Tibial artery (tissue), 4 donors: ENCODE measurements around the gene CDC42SE1.

Source experiments
- DNase-seq, 2 donors: peaks; one replicate each; pipeline ENCODE4 v3.0.0-alpha.2; 2019
- H3K27ac ChIP-seq, 2 donors: fragments of 200-600 bp; sonication (generic) in 1 of 2; 1 replicate in 1 of 2; 2 replicates in 1 of 2; pipeline ENCODE4 v1.5.1; 2018 to 2019; ENCODE audit warnings: mild to moderate bottlenecking in 1 of 2
- H3K27me3 ChIP-seq, 2 donors: fragments of 200-600 bp; sonication (generic) in 1 of 2; one replicate each; pipeline versions ENCODE4 v1.5.1 to v1.6.0; 2016 to 2019
- H3K36me3 ChIP-seq, 3 donors: fragments of 200-600 bp; sonication (generic) in 2 of 3; one replicate each; pipeline ENCODE4 v1.5.1; 2016 to 2019; ENCODE audit warnings: mild to moderate bottlenecking in 2 of 3
- H3K4me1 ChIP-seq, 4 donors: fragments of 200-600 bp; sonication (generic) in 2 of 4; 1 replicate in 3 of 4; 2 replicates in 1 of 4; pipeline ENCODE4 v1.5.1; 2016 to 2019
- H3K4me3 ChIP-seq, 2 donors: fragments of 200-600 bp; sonication (generic) in 1 of 2; 1 replicate in 1 of 2; 2 replicates in 1 of 2; pipeline ENCODE4 v1.5.1; 2018 to 2019; ENCODE audit warnings: mild to moderate bottlenecking in 2 of 2
- H3K9me3 ChIP-seq, 3 donors: fragments of 200-600 bp; sonication (generic) in 1 of 3; one replicate each; pipeline ENCODE4 v1.5.1; 2016 to 2019
- intact Hi-C: fragments of 100-400 bp; cut with DNase I; formaldehyde crosslinking; loops from one replicate; pipeline ENCODE4 v1.15.0; 2023; ENCODE audit warnings: low total_unique reads
- TF ChIP-seq, protein P1 (sequence below), 2 experiments: fragments of 200-600 bp in 1 of 2; fragments of 450-650 bp in 1 of 2; IDR thresholded peaks; one replicate each; pipeline ENCODE4 v1.5.1; 2017 to 2019; ENCODE audit warnings: antibody characterized with exemption in 2 of 2, mild to moderate bottlenecking in 1 of 2, moderate library complexity in 1 of 2

Gene CDC42SE1

DNA sequence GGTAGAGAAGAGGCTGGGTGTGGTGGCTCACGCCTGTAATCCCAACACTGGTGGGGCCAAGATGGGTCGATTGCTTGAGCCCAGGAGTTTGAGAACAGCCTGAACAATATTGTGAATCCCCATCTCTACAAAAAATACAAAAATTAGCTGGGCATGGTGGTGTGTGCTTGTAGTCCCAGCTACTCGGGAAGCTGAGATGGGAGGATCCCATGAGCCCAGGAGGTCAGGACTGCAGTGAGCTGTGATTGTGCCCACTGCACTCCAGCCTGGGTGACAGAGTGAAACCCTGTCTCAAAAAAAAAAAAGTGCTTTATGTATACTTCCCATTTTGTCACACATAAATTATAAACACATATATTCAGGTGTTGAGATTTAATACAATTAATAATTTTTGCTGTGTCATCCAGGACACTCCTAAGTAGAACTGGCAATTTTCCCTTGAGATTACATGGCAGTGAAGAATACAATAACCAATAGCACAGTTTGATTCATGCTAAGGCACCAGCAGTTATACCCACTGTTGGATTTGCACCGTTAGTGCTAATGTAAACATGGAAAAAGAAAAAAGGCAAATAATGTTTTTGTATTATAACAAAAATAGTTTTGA, 26.6 kb upstream of the CDC42SE1 start:
- Histone ChIP-seq H3K36me3 (peaks cover 0 to 8% (median 5%) of the 10 kb centered on the region in 3 donors), H3K27ac (no peak overlapping the region), H3K9me3 (no peaks in the 10 kb centered on the region), H3K4me1 (no peaks in the 10 kb centered on the region), H3K27me3 (no peaks in the 10 kb centered on the region), H3K4me3 (no peak overlapping the region)
- intact Hi-C loops, result no loop called here
- TF ChIP-seq, protein P1, sequence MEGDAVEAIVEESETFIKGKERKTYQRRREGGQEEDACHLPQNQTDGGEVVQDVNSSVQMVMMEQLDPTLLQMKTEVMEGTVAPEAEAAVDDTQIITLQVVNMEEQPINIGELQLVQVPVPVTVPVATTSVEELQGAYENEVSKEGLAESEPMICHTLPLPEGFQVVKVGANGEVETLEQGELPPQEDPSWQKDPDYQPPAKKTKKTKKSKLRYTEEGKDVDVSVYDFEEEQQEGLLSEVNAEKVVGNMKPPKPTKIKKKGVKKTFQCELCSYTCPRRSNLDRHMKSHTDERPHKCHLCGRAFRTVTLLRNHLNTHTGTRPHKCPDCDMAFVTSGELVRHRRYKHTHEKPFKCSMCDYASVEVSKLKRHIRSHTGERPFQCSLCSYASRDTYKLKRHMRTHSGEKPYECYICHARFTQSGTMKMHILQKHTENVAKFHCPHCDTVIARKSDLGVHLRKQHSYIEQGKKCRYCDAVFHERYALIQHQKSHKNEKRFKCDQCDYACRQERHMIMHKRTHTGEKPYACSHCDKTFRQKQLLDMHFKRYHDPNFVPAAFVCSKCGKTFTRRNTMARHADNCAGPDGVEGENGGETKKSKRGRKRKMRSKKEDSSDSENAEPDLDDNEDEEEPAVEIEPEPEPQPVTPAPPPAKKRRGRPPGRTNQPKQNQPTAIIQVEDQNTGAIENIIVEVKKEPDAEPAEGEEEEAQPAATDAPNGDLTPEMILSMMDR (IDR thresholded peaks at IDR 0.05), result no peak
- no peak for DNase-seq

DNA sequence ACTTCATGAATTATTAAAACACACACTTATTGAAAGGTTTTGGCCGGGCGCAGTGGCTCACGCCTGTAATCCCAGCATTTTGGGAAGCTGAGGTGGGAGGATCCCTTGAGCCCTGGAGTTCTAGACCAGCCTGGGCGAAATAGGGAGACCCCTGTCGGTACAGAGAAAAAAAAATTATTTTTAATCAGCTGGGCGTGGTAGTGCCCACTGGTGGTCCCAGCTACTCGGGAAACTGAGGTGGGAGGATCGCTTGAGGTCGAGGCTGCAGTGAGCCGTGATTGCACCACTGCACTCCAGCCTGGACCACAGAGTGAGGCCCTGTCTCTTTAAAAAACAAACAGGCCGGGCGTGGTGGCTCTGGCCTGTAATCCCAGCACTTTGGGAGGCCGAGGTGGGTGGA, 12.8 kb upstream of the CDC42SE1 start:
- Histone ChIP-seq H3K4me3 (no peak overlapping the region), H3K36me3 (peaks cover 0 to 8% (median 0%) of the 10 kb centered on the region in 3 donors), H3K9me3 (no peaks in the 10 kb centered on the region), H3K4me1 (peaks cover 0 to 13% (median 4%) of the 10 kb centered on the region in 4 donors), H3K27me3 (no peaks in the 10 kb centered on the region), H3K27ac (peak overlapping the region in 1 of 2 donors; percentile 96)
- TF ChIP-seq, protein P1 (IDR thresholded peaks at IDR 0.05), result no peak
- intact Hi-C loops, result no loop called here
- DNase-seq, result no peak

DNA sequence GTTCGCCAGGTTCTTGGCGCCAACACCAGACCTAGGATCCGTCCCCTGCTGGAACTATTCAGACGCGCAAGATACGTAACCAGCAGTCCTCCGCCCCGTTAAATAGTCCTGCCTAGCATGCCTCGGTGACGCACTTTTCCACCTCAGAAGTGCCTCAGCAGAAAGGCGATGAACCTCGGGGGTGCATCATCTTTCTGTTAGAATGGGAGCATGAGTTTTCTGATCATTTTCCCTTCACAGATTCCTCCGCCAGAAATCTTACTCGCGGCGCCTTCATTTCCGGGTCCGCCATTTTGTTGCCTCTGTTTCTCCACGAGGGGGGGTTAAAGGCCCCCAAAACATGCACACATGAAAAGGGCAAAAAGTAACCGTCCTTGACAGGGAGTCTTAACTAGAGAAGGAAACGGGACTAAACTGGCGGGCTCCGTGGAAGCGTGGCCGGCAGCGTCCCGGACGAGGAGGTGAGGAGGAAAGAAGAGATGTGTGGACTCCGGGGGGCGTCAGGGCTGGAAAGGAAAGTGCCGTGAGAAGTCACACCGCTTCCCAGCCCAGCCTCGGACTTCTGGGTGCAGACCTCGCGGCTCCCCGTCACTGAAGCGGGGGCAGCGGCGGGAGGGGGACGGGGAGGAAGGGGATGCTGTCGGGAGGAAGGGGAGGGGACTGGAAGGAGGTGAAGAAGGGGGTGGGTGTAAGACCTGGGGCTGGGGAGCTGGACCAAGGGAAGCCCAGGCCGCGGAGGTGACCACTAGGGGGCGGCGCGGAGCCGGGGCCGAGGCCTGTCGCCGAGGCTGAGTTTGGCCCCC, 11.3 kb upstream of the CDC42SE1 start, which contains the start of gene GABPB2:
GABPB2 (plus strand) TSS at position 288 of the 803 bp plus-strand sequence. CDS start 17,429 bp downstream, outside the sequence.
- Histone ChIP-seq H3K27me3 (no peaks in the 10 kb centered on the region), H3K4me3 (peak within 1 kb of the TSS; percentile 70 to 93), H3K9me3 (no peaks in the 10 kb centered on the region), H3K27ac (peak within 1 kb of the TSS; percentile 96 to 99), H3K36me3 (peaks cover 0 to 8% (median 0%) of the 10 kb centered on the region in 3 donors), H3K4me1 (peaks cover 0 to 13% (median 4%) of the 10 kb centered on the region in 4 donors)
- TF ChIP-seq, protein P1 (IDR thresholded peaks at IDR 0.05), result peak; percentile 54 to 93
- DNase-seq, result peak; percentile 93 to 98
- intact Hi-C loops, result no loop called here

DNA sequence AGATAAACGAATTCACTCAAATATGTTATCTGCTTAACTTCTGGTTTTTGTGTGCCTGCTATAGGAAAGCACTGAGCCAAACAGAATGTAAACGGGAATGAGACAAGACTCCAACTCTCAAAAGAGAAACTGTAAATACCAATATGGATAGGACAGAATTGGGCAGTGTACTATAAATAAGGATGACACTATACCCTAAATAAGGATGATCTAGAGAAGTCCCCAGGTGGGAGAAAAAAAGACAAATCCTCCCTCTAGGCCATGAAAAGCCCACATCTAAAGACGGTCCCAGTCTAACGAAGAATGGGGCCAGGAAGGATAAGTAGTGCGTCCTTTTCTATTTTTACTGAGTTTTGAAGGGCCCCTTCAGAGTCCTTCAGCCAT, 9.7 kb upstream of the CDC42SE1 start:
- H3K27ac ChIP-seq, result peak overlapping the region in 1 of 2 donors; percentile 96
- no peak overlapping the region for H3K4me3 ChIP-seq
- H3K4me1 ChIP-seq, result peaks cover 0 to 13% (median 4%) of the 10 kb centered on the region in 4 donors
- intact Hi-C loops, result no loop called here
- no peaks in the 10 kb centered on the region for H3K9me3 ChIP-seq
- TF ChIP-seq, protein P1 (IDR thresholded peaks at IDR 0.05), result no peak
- H3K27me3 ChIP-seq, result no peaks in the 10 kb centered on the region
- no peaks in the 10 kb centered on the region for H3K36me3 ChIP-seq
- DNase-seq, result no peak

DNA sequence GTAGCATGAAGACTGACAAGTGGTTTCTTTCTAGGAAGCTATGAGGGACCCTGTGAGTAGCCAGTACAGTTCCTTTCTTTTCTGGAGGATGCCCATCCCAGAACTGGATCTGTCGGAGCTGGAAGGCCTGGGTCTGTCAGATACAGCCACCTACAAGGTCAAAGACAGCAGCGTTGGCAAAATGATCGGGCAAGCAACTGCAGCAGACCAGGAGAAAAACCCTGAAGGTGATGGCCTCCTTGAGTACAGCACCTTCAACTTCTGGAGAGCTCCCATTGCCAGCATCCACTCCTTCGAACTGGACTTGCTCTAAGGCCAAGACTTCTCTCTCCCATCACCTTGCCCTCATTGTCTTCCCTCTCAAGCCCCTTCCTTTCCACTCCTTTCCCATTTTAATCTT, 7.8 kb upstream of the CDC42SE1 start:
- DNase-seq, result peak in 1 of 2 donors; percentile 53
- no peaks in the 10 kb centered on the region for H3K9me3 ChIP-seq
- TF ChIP-seq, protein P1 (IDR thresholded peaks at IDR 0.05), result no peak
- H3K27ac ChIP-seq, result no peak overlapping the region
- peaks cover 0 to 13% (median 4%) of the 10 kb centered on the region in 4 donors for H3K4me1 ChIP-seq
- no peaks in the 10 kb centered on the region for H3K27me3 ChIP-seq
- no peak overlapping the region for H3K4me3 ChIP-seq
- intact Hi-C loops, result no loop called here
- H3K36me3 ChIP-seq, result no peaks in the 10 kb centered on the region
